GM10847 (cell line): ENCODE data around the gene HLA-B.

Experiments
- POLR2A ChIP-seq: IDR thresholded peaks from 2 replicates; pipeline ENCODE4 v1.6.1; 2011; ENCODE audit not compliant: insufficient read length; ENCODE audit errors: extremely low read depth

Gene HLA-B

DNA sequence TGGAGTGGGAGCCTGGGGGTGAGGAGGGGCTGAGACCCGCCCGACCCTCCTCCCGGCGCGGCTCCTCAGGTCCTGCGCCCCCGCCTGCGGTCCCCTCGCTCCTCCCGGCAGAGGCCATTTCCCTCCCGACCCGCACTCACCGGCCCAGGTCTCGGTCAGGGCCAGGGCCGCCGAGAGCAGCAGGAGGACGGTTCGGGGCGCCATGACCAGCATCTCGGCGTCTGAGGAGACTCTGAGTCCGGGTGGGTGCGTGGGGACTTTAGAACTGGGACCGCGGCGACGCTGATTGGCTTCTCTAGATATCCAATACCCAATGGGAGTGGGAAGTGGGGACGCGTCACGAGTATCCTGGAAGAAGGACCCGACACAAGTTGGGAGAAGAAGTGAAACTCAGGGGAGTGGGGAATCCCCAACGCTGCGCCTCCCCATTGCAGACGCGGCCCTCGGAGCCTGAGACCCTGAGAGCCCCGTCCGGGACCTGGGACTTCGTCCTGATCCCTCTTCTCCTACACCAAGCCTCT, at the start of gene HLA-B:
TSS of gene HLA-B (minus strand) at position 234 of the 521 bp plus-strand sequence. CDS start at position 213, 21 bp downstream.
- peak; percentile 93 for TF ChIP-seq POLR2A

DNA sequence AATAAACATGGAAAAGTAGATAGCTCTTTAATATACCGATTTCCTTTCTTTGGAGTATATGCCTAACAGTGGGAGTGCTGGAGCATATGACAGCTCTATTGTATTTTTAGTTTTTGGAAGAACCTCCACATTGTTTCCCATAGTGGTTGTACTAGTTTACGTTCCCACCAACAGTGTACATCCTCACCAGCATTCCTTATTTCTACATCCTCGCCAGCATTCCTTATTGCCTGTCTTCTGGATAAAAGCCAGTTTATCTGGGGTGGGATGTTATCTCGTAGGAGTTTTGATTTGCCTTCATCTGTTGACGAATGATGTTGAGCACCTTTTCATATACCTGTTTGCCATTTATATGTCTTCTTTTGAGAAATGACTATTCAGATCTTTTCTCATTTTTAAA, 49.0 kb upstream of the HLA-B start:
- no peak for TF ChIP-seq POLR2A

DNA sequence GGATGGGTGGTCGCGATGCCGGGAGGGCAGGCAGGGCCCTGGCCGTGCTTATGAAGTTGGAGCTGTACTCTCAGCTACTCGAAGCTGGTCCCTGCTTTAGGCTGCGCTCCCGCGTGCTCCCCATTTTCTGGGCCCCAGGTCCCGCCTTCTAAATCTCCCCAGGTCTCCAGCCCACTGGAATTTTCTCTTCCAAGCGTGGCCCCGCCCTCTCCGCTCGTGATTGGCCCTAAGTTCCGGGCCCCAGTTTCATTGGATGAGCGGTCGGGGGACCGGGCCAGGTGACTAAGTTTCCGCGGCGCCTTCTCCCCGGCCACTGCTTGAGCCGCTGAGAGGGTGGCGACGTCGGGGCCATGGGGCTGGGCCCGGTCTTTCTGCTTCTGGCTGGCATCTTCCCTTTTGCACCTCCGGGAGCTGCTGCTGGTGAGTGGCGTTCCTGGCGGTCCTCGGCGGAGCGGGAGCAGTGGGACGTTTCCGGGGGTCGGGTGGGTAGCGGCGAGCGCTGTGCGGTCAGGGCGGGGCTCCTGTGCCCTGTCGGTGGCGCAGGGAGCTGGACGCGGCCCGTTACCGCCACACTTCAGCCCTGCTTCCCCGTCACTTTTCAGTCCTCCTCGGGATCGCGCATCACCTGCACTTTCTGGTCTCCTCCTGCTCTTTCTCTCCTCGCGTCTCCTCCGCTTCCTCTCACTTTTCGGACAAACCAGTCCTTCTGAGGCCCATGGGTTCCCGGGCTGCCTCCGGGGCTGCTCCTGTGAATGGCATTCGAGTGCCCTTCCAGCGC, 46.5 kb upstream of the HLA-B start, which contains the start of gene MICA:
TSS of gene MICA (plus strand) at position 313 of the 778 bp plus-strand sequence. CDS start at position 351, 38 bp downstream.
- TF ChIP-seq POLR2A = peak; percentile 28

DNA sequence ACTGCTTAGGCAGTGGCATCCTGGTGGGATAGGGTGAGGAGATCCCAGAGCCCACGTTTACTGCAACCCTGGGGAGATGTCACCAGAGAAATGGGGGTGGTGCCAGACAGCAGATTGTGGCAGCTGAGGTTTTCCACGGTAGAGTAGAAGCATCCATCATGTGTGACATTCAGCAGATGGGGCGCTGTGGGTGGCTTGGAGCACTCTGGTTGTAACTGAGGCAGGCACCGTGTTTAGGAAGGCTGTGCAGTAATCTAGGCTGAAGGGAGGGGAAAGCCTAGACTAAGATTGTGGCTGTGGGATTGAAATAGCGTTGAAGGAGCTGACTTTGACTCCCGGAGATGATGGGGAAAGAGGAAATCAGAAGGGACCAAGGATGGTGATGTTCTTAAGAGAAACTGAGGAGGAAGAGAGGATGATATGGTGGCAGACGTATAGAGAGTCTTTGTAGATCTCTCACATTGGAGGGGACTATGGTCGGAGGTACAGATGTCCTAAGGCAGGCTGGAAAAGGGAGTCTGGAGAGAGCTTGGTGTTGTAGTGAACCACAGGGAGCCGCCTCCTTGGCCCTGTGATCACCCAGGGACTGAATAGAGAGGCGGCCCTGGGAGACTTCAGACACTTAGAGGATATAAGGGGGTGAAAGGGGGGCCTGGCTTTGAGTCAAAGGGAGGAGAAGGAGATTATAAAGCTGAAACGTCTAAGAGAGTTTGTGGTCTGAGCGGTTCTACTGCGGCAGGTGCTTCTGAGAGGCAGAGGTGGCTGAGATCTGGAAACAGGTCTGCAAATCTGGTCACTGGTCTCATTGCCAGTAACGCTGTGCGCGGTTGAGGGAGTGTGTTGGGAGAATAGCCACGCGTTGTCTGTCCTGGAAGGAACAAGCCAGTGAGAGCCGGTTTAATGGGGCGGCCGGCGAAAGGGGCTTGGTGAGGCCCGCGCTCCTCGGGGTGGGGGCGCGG, 45.6 kb upstream of the HLA-B start:
- TF ChIP-seq POLR2A = no peak

DNA sequence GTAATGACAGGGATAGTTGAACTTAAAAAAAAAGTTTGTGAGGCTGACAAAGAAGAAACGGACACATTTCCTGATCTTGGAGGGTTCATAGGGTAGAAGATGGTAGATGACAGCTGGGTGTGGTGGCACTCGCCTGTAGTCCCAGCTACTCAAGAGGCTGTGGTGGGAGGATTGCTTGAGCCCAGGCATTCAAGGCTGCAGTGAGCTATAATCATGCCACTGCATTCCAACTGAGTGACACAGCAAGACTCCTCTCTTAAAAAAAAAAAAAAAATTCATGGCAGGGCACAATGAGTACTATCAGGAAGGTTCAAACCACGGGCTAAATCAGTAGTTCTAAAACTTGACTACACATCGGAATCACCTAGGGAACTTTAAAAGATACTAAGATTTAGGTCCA, 44.4 kb upstream of the HLA-B start:
- no peak for TF ChIP-seq POLR2A

DNA sequence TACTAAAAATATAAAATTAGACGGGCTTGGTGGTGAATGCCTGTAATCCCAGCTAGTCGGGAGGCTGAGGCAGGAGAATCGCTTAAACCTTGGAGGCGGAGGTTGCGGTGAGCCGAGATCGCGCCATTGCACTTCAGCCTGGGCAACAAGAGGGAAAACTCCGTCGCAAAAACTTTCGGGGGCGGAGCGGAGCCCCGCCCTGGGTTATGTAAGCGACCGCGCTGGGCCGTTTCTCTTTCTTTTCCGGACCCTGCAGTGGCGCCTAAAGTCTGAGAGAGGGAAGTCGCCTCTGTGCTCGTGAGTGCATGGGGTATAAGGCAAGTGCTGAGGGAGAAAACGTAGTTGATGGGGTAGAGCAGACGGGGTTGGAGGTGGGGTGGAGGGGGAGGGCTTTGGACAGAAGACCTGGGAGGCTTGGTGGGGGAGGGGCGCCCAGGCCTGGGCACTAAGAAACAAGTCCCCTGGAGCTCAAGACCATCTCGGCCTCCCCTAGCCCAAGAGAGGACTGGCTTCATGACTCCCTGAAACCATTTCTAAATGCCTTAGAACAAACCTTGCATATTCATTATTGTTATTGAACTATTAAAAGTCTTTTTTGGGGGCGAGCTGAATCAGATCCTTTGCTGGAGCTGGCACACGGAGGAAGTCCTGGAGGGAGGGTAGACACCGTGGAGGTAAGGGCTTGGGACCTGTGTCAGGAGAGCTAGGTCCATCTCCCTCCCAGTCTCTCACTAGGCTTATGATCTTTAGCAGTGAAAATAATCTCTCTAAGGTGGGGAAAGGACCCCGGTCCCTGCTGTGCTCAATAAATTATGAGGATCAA, 43.7 kb upstream of the HLA-B start:
- peak; percentile 52 for TF ChIP-seq POLR2A

DNA sequence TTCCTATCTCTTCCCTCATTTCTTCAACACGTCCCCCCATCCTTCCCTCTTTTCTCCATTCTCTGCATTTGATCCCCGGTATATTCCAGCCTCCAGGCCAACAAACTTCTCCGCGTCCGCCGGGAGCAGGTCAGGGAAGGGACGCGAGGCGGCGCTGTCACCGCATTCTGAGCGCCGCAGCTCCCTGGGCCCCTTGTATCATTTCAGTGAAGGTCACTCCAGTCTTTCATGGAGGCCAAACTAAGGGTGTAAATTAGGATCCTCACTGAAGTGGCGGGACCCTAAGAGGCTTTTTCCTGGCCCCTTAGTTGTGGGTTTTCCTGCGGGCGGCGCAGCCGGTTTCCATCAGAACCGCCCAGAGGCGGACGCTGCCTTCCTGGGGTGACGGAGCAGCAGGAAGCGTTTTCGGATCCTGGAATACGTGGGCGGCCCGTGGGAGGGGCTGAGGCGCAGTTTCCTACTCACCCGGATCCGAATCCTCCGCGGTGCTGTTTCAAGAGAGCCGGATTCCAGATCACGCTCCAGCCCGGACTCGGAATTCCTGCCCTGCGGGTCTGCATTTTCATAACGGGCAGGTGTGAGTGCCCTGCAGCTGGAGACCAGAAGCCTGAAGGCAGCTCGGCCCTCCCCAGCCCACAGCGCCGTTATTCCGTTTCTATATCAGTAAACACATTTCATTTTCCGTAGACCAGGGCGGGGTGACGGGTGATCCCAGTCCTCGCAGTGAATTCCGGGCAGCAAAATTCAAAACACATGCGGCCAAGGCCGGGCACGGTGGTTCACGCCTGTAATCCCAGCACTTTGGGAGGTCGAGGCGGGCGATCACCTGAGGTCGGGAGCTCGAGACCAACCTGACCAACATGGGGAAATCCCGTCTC, 42.8 kb upstream of the HLA-B start:
- no peak for TF ChIP-seq POLR2A

DNA sequence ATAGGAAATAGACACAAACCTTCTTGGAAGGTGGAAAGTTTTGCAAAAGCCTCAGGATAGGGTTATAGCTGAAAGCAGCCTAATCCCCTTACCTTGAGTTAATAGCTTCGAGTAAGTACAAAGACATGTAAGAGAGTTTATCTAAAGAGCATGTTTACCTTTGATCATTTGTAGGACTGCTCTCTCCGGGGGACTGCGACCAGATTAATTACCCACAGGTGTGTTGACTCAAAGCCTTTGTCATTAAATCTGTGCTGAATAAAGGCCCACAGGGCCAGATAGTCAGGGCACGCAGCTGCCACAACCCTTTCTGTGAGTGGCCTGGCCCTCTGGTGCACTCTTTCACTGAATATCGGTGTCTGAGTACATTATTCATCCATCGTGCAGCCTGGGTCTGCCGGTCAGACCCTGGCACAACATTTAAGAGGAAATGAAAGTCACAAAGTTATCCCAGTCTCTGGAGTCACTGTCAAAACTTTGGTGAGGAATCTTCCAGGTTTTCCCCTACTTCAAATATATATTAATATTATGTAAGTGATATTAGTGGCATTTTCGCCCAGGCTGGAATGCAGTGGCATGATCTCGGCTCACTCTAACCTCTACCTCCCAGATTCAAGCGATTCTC, 41.0 kb upstream of the HLA-B start:
- no peak for TF ChIP-seq POLR2A

DNA sequence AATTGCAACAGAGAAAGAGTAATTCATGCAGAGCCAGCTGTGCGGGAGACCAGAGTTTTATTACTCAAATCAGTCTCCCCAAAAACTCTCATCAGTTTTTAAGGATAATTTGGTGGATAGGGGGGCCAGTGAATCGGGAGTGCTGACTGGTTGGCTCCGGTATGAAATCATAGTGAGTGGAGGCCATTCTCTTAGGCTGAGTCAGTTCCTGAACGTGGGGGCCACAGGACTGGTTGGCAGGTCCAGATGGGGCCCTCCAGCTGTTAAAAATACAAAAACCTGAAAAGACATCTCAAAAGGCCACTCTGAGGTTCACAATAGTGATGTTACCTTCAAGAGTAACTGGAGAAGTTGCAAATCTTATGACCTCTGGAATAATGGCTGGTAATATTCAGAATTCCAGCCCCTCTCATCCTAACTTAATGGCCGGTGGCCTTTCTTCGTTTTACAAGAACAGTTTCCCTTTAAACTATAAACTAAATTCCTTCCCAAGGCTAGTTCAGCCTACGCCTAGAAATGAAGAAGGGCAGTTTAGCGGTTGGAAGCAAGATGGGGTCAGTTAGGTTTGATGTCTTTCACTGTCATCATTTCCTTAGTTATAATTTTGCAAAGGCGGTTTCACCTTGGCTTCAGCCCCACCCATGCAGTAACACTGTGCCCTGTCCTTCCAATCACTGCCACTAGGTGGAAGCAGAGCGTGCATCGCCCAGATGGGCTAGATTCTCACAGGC, 39.6 kb upstream of the HLA-B start:
- TF ChIP-seq POLR2A = no peak

DNA sequence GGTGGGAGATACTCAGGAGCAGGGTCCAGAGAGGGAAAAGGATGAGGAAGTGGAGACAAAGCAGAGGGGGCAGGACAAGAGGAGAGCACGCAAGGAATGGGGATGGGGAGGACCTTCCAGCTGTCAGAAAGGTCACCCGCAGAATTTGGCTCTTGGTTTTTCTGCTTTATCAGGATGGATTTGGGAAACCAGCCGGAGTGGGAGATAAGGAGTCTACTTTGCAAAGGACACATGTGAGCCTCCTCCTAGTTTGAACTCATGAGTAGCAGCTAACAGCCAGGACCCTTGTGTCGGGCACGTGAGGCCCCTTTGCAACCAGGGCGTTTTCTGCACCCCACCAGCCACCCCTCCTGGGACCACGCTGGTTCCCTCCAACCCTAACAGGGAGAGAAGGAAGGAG, 38.9 kb upstream of the HLA-B start:
- no peak for TF ChIP-seq POLR2A

DNA sequence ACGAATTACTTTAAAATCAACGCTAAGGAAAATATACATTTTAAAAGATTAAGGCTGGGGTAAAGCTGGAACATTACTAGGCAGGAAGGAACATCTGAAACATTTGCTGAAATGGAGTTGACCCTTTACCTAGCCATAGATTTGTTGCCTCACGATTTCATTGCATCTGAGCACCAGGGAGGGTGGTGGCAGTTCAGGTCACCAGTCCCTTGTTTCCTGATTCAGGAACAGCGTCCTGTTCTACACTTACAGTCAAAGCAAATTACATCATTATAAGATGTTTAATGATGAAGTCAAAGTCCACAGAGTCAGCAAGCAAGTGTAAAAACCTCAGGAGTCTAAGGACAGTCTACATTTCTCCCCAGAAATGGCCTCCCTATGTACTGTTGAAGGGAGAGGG, 37.4 kb upstream of the HLA-B start:
- TF ChIP-seq POLR2A = no peak

DNA sequence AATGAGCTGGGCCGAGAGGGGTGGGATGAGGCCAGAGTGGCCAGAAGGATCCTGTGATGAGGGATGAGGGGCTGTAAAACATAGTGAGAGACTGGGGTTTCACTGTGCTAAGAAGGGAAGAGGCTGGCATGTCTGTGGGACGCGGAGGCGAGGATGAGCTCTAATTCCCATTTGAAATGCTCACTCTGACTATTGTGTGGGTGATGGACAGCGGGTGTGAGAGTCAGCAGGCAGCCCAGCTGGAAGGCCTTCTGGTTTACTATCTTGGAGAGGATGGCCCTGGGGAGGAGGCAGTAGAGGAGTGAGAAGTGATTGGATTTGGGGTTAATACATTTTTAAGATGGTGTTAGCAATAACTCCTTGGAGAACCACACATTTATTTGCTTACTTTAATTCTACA, 37.0 kb upstream of the HLA-B start:
- TF ChIP-seq POLR2A = no peak

DNA sequence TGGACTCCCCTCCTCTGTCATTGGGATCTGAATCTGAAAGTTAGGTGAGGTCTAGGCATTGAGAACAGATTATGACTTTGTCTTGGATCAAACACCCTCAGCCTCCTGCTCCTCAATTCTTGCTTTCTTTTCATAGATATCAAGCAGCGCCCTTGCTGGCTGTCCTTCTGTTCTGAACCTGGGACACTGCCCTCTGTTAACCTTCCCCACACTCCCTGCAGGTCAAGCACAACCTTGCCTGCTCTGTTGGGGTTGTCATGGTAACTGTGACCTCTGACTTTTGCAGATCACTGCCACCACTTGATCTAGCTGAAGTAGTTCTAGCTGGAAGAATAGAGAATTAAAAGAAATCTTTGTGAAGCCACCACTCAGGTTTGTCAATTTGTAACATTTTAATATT, 30.0 kb upstream of the HLA-B start:
- TF ChIP-seq POLR2A = no peak

DNA sequence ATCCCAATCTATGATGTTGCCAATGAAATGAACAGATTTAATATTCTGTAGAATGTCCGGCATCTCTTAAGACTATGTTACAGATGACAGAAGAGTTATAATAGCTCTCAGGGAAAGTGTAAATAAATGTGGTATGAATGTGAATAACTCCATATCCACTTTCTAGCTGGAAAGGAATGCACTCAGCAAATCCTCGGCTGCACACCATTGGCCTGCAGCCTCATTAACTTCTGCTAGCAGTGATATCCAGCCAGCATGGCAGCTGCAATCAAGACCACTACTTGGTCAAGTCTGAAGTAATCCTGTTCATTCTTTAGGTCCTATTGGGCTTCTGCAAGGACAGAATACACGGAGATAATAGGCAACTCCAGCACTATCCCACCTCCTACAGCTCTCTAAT, 29.1 kb upstream of the HLA-B start:
- TF ChIP-seq POLR2A = no peak
